Measurements from ENCODE around the gene FCN1. TPM values are rescaled to one million over a fixed set of nuclear protein-coding genes. Genes with fewer than 3 reads are reported as not detected.
"Not testable (repeated sequence)": the region's sequence is repeated elsewhere in the genome, so short reads cannot be mapped to it uniquely, and the experiment has no call there.

The FCN1 gene
- total RNA-seq, 2 donors from 2014 or later: 0.92 to 0.95 TPM

DNA sequence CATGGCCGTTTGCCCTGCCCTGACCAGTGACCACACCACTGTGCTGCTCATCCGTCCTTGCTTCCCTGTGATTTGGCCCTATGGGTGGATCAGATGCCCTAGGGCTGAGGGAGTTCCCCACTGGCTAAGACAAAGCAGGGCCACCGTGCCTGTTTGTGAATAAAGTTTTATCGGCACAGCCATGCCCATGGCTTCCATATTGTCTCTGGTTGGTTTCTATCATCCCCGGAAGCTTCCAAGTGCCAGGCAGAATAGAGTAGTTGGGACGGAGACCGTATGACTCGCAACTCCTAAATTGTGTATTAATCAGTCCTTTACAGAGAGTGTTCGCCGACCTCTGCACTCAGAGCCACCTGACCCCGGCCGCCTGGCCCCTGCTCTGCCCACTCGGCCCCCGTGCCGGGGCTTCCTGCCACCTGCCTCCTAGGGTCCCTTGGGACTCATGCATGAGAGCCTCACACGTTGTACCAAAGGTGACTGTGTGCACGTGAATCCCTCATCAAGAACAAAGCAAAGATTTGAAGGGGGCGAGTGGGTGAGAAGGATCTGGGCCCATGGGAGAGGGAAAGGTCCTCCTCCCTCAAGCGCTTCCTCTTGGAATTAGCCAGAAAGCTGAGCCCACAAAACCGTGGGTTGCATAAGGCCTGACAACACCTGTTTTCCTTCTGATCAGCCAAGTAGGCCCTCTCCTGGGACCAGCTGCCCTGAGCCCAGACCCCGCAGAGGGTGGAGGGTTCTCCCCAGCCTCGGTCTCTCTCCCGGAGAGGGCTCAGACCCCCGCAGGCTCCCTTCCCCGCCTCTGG lies 48.8 kb downstream of the FCN1 start:
- DNase-seq: no peak

DNA sequence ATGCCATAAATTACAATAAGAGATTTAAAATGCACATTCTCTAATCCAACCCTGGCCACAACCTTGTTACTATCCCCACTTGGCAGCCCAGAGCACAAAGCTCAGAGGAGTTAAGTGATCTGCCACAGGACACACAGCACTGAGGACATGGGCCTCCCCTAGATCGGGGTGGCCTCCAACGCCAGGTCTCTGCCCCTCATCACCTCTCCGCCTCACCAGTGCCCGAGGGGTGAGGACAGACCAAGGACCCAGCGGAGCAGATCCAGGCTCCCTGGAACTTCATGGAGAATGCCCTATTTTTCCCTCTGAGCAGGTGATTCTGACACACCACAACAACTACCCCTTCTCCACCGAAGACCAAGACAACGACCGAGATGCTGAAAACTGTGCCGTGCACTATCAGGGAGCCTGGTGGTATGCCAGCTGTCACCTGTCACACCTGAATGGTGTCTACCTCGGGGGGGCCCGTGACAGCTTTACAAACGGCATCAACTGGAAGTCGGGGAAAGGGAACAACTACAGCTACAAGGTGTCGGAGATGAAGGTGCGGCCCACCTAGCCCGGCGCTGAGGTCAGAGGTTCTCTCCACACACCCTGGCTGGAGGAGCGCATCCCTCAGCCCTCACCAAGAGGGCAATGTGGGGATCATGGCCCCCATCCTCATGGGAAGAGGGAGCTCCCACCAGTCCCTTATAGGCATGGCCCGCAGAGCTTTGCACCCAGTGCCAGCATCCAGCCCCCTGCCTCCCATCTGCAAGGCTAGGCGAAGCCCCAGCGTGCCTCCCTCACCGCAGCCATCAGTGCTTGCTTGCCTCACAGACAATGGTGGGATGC lies 49.6 kb downstream of the FCN1 start:
- intact Hi-C loops (cut with DNase I, micrococcal nuclease): no loop called here
- DNase-seq (no peak), ATAC-seq (no peak)

More for the DNA sequence above, 48.8 kb downstream of the FCN1 start:
- no peak for ATAC-seq
- intact Hi-C loops (cut with DNase I, micrococcal nuclease): no loop called here

DNA sequence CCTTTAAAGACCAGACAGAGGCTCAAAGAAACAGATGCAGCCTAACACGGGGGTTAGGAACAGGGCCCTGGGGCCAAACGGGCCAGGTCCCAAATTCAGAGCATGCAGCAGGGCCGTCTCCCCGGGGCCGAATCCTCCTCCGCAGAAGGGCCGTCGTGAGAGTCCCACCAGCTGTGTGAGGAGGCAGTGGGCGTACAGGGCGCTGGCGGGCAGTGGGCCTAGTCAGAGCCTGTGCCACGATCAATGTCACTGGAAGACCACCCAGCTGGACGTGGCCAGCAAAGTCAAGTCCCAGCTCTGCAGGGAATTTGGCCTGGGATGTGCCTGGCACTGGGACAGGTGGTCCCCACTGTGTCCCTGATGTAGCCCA lies 52.9 kb downstream of the FCN1 start:
- DNase-seq (no peak), ATAC-seq (no peak)
- intact Hi-C loops (cut with DNase I, micrococcal nuclease): no loop called here

DNA sequence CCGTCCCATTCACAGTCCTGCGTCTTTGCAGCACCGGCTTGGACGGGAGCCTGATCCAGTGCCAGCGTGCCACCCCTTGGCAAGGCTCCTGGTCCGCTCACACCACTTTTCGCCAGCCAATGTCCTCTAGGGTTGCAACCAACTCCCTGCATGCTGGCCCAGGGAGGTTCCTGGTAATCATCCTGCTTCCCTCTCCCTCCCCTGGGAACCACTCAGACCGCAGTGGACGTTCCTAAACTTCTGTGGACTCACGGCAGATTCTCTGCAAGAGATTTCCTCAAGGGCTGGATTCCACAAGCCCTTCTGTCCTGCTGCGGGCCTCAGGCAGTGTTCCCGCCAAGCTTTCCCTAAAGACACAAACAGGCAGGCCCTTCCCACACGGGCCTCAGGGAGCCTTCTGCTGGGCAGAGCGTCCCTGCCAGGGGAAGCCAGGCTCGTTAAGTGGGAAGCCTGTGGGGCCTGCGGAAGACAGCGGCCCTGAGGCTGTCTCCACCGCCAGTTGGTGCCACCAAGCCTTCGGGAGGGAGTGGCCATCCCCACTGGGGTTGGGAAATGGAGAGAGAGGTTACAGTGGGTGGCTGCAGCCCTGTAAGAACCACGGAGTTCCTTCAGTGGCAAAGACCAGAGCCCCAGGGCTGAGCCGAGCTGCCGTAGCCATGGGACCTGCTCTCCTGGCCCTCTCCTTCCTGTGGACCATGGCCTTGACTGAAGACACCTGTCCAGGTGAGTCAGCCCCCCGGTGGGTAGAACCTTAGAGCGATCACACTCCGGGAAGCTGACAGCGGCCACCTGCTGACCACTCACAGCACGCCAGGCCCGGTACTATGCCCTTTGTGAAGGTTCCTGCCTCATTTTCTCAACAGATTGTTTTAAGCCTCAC lies 53.5 kb downstream of the FCN1 start:
- intact Hi-C loops (cut with DNase I, micrococcal nuclease): no loop called here
- DNase-seq: no peak

DNA sequence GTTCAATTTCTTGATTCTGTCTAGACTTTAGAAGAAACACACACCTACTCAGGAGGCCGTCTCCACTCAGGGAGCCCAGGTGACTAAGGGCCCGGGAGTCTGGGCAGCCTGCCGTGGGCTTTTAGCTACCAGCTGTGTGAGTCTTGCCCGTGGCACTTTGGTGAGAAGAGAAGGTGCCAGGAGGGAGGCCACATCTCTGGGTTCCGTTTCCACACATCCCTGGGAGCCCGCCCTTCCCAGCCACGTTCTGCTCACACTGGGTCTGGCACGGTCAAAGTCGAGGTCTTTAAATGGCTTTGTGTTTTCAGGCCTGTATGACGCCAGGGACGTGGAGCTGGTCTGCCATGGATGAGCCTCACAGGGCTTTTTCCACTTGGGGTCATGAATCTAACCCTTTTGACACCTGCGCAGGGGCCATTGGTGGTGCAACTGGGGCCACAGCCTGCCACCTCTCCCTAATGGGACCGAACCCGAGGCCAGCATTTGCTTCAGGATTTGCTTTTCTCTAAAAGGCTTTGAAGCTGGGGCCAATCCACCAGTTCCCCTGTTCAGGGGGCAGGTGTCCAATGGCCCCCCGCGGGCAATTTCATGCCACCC lies 54.3 kb downstream of the FCN1 start:
- no peak for ATAC-seq
- DNase-seq: no peak
- intact Hi-C loops (cut with DNase I, micrococcal nuclease): no loop called here

More for the DNA sequence above, 53.5 kb downstream of the FCN1 start:
- no peak for ATAC-seq

DNA sequence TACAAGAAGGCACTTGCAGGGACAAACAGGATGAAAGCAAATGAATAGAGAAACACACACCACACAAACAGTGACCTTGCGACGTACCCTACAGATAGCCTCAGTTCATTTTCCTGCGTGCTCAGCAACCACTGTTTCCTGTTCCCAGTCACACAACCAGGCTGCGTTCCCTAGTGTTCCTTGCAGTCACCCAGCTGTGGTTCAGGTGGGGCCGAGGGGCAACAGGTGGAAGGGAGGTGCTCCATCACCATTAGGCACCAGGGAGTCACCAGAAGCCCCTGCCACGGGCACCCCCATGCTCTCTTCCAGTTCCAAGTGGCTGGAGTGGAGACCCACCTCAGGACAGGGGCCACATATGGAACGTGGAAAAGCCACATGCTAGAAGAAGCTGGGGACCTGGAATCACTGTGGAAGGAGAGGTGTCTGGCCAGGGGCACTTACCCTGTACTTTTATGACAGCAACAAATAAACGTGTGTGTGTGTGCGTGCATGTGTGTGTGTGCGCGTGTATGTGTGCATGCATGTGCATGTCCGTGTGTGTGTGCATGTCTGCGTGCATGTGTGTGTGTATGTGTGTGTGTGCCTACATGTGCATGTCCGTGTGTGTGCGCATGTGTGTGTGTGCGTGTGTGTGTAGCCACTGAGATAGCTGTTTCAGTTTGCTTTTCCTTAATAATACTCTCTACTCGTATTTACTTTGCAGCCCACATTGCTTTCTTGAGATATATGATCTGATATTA lies 55.9 kb downstream of the FCN1 start:
- no peak for ATAC-seq
- no peak for DNase-seq

DNA sequence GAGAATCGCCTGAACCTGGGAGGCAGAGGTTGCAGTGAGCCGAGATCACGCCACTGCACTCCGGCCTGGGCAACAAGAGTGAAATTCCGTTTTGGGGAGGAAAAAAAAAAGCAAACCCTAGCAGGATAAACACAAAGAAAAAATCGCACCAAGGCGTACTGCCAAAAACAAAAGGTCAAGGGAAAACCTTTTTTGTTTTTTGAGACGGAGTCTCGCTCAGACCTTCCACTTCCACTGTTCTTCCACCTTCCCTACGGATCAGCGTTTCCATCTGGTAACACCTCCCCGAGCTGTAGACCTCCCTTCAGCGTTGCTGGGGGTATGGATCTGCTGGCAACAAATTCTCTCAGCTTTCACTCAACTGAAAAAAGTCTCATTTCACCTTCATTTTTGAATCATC lies 57.2 kb downstream of the FCN1 start:
- intact Hi-C loops (cut with DNase I, micrococcal nuclease): no loop called here
- DNase-seq (no peak), ATAC-seq (no peak)

More for the DNA sequence above, 55.9 kb downstream of the FCN1 start:
- intact Hi-C loops (cut with DNase I, micrococcal nuclease): no loop called here

DNA sequence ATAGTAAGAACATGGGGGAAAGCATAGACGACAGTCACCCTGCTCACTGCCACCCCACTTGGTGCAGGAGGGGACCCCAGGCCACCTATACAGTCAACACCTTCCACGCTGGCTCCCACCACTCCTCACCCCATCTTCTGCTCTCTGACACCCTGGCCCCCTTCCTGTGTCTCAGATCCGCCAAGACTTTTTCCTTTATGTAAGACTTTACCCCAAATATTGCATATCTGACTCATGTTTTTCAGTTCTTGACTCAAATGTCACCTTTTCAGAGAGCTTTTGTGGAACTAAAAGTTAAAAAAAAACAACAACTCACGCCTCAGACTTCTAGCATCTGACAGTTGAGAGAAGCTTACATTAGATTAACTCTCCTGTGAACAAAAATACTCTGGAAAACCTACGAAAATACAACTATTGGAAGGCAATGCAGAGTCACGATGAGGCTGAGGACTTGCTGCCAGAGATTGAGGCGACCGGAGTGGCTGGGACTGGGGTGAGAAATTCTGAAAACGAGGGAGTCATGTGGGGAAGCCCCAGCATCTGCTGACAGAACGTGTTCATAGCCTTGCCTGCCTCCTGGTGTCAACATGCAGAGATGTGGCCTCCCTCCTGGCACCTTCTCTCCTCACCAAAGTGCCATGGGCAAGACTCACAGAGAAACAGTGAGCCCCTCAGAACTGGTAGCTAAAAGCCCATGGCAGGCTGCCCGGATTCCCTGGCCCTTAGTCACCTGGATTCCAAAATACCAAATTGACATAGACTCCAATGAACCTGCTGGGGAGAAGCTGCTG lies 59.5 kb downstream of the FCN1 start:
- intact Hi-C loops (cut with DNase I, micrococcal nuclease): no loop called here

DNA sequence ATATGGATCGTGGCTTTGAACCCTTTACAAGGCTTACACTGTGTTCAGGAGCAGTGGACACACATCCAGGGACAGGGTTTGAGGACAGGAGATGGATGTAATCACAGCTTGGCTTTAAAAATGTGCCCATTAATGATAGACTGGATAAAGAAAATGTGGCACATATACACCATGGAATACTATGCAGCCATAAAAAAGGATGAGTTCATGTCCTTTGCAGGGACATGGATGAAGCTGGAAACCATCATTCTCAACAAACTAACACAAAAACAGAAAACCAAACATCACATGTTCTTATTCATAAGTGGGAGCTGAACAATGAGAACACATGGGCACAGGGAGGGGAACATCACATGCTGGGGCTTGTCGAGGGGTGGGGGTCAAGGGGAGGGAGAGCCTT lies 60.3 kb downstream of the FCN1 start:
- intact Hi-C loops (cut with DNase I, micrococcal nuclease); ATAC-seq; DNase-seq: not testable (repeated sequence)

More for the DNA sequence above, 59.5 kb downstream of the FCN1 start:
- no peak for ATAC-seq
- DNase-seq: no peak

DNA sequence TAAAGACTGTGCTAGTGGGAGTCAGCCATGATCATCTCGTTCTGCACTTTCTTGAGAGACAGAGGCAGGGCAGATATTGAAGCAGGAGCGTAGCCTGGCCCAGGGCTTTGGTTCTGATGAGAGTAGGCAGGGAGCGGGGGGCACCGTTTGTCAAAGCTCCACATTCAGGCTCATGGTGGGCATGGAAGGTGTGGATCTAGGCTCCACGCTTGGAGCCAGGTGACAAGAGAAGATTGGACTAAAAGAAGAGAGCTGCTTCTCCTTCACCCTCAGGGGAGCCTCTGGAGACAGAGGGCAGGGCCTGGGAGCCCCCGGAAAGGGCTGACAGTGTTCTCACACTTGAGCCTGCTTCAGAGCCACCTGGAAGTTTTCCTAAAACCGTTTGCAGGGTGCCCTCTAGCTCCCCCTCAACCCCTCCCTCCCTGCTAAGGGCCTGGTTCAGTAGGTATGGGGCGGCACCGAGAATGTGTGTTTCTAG lies 61.8 kb downstream of the FCN1 start:
- ATAC-seq: no peak
- no peak for DNase-seq
- intact Hi-C loops (cut with DNase I, micrococcal nuclease): no loop called here

Other genes with a start within 250 kb of the FCN1 start
- gene FCN2, start 37.1 kb downstream of the FCN1 start, total RNA-seq: not detected
- gene OLFM1, start 169.8 kb upstream of the FCN1 start, total RNA-seq: 1 to 10 TPM; 6.0 to 7.8 TPM

All from left colon (tissue), 2 donors.